OCI-LY3 (cell line): ENCODE results near the gene RNF166.

Source experiments
- H2AFZ ChIP-seq: fragments of 200-600, 300-600 bp; shearing (Covaris generic); 2 replicates; pipeline ENCODE4 v1.6.0; 2014; ENCODE audit warnings: antibody characterized with exemption, low read depth, low read length
- H3K27ac ChIP-seq: fragments of 200-600, 300-600 bp; sonication (generic); 2 replicates; pipeline ENCODE4 v1.5.1; 2014; ENCODE audit warnings: mild to moderate bottlenecking, low read length, moderate library complexity, mixed read lengths
- H3K27me3 ChIP-seq: fragments of 200-600, 300-600 bp; sonication (generic); 2 replicates; pipeline ENCODE4 v1.6.1; 2014; ENCODE audit warnings: low read depth, low read length, mixed read lengths
- H3K36me3 ChIP-seq: fragments of 200-600, 300-600 bp; sonication (generic); replicated peaks from 2 replicates; pipeline ENCODE3; 2014; ENCODE audit warnings: low read depth, low read length, mixed read lengths
- H3K4me1 ChIP-seq: fragments of 300-600, 200-600 bp; sonication (generic); 2 replicates; pipeline ENCODE4 v1.6.1; 2014; ENCODE audit warnings: low read length, mixed read lengths
- H3K4me2 ChIP-seq: fragments of 200-600, 300-600 bp; sonication (generic); 2 replicates; pipeline ENCODE4 v1.6.1; 2014; ENCODE audit warnings: low read length, mixed read lengths
- H3K4me3 ChIP-seq: fragments of 300-600, 200-600 bp; sonication (generic); 2 replicates; pipeline ENCODE4 v1.5.1; 2014; ENCODE audit warnings: antibody characterized with exemption, mild to moderate bottlenecking, low read length, moderate library complexity
- H3K79me2 ChIP-seq: fragments of 300-600, 200-600 bp; shearing (Covaris generic); 2 replicates; pipeline ENCODE4 v1.6.1; 2014; ENCODE audit warnings: mild to moderate bottlenecking, low read length, mixed read lengths
- H3K9ac ChIP-seq: fragments of 300-600, 200-600 bp; shearing (Covaris generic); 2 replicates; pipeline ENCODE4 v1.6.0; 2014; ENCODE audit warnings: mild to moderate bottlenecking, low read length, moderate library complexity
- H3K9me3 ChIP-seq: fragments of 200-600, 300-600 bp; shearing (Covaris generic); 2 replicates; pipeline ENCODE4 v1.6.1; 2014; ENCODE audit warnings: low read length, mixed read lengths; ENCODE audit not compliant: insufficient read depth
- H4K20me1 ChIP-seq: fragments of 200-600, 300-600 bp; sonication (generic); 2 replicates; pipeline ENCODE4 v1.6.1; 2016; ENCODE audit warnings: low read length, mixed read lengths; ENCODE audit not compliant: insufficient read depth
- EZH2phosphoT487 ChIP-seq: fragments of 200-600 bp; shearing (Covaris generic); IDR thresholded peaks from 2 replicates; pipeline ENCODE4 v1.6.1; 2018; ENCODE audit warnings: antibody characterized with exemption, mixed run types, low read depth
- TF ChIP-seq, protein P1 (sequence below): fragments of 200-600, 300-600 bp; sonication (generic); IDR thresholded peaks from 2 replicates; pipeline ENCODE4 v1.5.1; 2014; ENCODE audit warnings: antibody characterized with exemption, low read length, low read depth

The RNF166 gene

DNA sequence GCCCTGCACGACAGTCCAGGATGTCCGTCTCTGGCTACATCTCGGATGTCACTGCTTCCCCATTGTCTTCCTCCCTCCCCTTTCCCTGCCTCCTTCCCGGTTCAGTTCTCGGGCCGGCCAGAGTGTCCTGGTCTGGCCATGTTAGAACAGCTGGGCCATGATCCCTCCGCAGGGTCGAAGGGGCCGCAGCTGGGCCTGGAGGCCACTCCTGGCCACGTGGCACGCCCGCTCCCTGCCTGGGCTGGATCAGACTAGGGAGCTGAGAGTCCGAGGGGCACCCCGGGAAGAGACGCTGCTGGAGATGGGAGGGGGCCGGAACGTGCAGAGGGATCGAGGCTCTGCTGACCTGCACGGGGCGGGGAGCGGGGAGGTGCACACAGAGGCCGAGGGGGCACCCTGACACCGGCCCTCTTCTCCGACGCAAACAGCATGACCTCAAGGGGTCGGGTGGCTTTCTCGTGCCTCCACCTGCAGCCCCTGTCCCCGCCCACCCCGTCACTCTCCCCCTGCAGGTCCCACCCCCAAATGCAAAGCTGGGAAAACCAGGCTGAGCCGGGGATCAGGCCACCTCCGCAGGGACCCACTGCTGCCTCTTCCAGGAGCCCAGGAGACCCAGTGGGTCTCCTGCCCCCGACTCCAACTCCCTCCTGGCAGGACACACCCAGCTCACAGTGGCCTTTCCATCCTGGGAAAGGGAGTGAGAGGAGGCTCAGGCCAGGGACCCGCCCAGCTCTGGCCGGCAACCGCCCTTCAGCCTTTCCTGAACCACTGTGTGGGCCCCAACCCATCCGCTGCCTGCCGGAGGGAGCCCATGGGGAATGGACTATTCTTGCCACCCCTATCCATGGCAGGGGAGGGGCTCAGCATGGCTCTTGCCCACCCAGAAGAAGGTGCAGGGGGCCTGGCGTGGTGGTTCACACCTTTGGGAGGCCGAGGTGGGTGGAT, 38.6 kb upstream of the RNF166 start:
- Histone ChIP-seq H3K9ac (no peak overlapping the region; the same call in 1 of the 2 replicates), H3K9me3 (no peaks in the 10 kb centered on the region), H3K27ac (peak overlapping the region; percentile 43)

DNA sequence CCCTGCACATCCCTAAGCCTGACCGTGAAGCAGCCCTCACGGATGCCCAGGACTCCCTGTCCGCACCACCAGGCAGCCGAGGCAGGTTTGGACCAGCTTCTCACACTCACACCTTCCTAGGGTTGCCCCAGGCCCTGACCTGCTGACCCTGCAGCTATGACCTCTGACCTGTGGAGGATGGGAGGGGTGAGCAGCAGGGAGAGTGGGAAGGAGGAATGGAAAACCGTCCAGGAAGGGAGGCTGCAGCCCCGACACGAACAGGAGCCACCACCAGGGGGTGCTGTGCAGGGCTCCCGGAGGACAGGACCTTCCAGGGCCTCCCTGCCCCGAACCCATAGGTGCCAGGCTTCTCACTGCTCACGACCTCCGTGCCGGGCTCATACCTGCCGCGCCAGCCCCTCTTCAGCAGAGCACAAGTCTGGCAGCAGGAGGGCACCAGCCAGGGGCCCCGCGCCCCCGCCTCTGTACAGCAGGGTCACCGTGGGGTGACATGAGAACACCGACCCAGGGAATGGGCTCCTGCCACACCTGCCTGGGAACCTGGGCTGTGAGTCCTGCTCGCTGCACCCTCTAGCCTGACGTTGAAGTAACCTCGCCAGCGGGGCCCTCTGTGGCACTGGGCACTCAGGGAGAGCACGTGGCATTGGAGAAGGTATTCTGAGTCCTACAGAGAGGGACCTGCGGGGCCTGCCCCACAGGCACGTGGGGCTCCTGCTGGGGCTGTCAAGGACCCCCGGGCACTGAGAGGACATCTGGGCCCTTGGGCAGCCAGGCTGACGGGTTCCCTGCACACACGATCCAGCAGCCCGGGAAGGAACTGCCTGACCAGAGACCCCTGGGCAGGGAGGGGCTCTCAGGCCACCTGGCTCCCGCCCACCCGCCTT, 37.7 kb upstream of the RNF166 start:
- no peak overlapping the region for H3K27ac ChIP-seq

More for the DNA sequence above, 38.6 kb upstream of the RNF166 start:
- TF ChIP-seq, protein P1, sequence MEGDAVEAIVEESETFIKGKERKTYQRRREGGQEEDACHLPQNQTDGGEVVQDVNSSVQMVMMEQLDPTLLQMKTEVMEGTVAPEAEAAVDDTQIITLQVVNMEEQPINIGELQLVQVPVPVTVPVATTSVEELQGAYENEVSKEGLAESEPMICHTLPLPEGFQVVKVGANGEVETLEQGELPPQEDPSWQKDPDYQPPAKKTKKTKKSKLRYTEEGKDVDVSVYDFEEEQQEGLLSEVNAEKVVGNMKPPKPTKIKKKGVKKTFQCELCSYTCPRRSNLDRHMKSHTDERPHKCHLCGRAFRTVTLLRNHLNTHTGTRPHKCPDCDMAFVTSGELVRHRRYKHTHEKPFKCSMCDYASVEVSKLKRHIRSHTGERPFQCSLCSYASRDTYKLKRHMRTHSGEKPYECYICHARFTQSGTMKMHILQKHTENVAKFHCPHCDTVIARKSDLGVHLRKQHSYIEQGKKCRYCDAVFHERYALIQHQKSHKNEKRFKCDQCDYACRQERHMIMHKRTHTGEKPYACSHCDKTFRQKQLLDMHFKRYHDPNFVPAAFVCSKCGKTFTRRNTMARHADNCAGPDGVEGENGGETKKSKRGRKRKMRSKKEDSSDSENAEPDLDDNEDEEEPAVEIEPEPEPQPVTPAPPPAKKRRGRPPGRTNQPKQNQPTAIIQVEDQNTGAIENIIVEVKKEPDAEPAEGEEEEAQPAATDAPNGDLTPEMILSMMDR, result no peak
- TF ChIP-seq EZH2phosphoT487, result no peak
- no peak overlapping the region for H2AFZ ChIP-seq
- peaks cover 20% of the 10 kb centered on the region for H3K4me1 ChIP-seq
- H4K20me1 ChIP-seq, result no peaks in the 10 kb centered on the region; the same call in 1 of the 2 replicates
- H3K27me3 ChIP-seq, result no peaks in the 10 kb centered on the region
- H3K79me2 ChIP-seq, result no peaks in the 10 kb centered on the region
- peak overlapping the region; percentile 70 for H3K4me2 ChIP-seq
- H3K36me3 ChIP-seq, result no peaks in the 10 kb centered on the region
- H3K4me3 ChIP-seq, result peak overlapping the region; percentile 43

DNA sequence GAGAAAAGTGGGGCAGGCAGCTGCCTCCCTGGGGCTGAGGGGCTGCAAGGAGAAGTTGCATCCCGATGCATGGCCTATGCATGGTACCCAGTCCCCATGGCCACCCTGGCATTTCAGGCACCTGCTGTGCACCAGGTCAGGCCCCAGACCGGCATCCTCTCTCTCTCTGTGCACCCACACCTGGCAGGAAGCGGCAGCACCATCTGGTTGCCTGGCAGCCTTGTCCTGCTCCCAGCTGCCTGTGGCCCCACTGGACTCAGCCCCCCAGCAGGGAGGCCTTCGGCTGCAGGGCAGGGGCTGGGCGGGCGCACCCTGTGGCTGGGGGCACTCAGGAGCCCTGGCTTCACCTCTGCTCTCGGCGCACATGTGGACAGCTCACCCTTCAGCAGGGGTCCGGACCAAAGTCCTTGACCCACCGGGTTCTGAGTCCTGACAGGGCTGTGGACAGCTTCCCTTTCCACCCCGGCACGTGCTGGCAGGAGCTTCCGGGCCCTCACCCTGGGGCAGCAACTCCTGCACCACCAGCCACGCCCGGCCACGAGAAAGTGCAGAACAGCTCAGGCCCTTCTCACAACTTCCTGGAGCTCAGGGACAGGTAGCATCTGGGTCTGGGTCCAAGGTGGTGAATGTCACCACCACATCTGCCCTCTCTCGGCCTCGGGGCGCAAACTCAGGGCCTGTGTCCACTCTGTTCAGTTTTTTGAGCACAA, 36.8 kb upstream of the RNF166 start:
- Histone ChIP-seq H3K27me3 (no peaks in the 10 kb centered on the region), H3K4me3 (no peak overlapping the region), H3K4me1 (peaks cover 20% of the 10 kb centered on the region), H3K79me2 (no peaks in the 10 kb centered on the region), H2AFZ (no peak overlapping the region), H3K9me3 (no peaks in the 10 kb centered on the region), H3K9ac (no peak overlapping the region), H3K27ac (no peak overlapping the region), H3K4me2 (no peak overlapping the region), H4K20me1 (no peaks in the 10 kb centered on the region; the same call in 1 of the 2 replicates), H3K36me3 (no peaks in the 10 kb centered on the region)
- no peak for TF ChIP-seq EZH2phosphoT487
- TF ChIP-seq, protein P1, result no peak

More for the DNA sequence above, 37.7 kb upstream of the RNF166 start:
- Histone ChIP-seq H3K9me3 (no peaks in the 10 kb centered on the region), H3K4me3 (no peak overlapping the region), H3K9ac (no peak overlapping the region), H3K27me3 (no peaks in the 10 kb centered on the region), H3K4me2 (no peak overlapping the region), H3K36me3 (no peaks in the 10 kb centered on the region), H4K20me1 (no peaks in the 10 kb centered on the region; the same call in 1 of the 2 replicates), H2AFZ (no peak overlapping the region), H3K79me2 (no peaks in the 10 kb centered on the region), H3K4me1 (peaks cover 20% of the 10 kb centered on the region)
- TF ChIP-seq, protein P1, result peak; percentile 89
- TF ChIP-seq EZH2phosphoT487, result no peak
